GM18505 (cell line): ENCODE measurements around the gene TFDP2.

Source experiments
- ATAC-seq: cut with Tn5 transposase; IDR thresholded peaks from one replicate; pipeline ENCODE4 v1.9.1; 2021; ENCODE audit not compliant: unreplicated experiment
- POLR2A ChIP-seq: IDR thresholded peaks from 4 replicates; pipeline ENCODE4 v1.6.1; 2011; ENCODE audit warnings: borderline replicate concordance; ENCODE audit not compliant: insufficient read depth, insufficient read length; ENCODE audit errors: extremely low read depth

TFDP2 gene

DNA sequence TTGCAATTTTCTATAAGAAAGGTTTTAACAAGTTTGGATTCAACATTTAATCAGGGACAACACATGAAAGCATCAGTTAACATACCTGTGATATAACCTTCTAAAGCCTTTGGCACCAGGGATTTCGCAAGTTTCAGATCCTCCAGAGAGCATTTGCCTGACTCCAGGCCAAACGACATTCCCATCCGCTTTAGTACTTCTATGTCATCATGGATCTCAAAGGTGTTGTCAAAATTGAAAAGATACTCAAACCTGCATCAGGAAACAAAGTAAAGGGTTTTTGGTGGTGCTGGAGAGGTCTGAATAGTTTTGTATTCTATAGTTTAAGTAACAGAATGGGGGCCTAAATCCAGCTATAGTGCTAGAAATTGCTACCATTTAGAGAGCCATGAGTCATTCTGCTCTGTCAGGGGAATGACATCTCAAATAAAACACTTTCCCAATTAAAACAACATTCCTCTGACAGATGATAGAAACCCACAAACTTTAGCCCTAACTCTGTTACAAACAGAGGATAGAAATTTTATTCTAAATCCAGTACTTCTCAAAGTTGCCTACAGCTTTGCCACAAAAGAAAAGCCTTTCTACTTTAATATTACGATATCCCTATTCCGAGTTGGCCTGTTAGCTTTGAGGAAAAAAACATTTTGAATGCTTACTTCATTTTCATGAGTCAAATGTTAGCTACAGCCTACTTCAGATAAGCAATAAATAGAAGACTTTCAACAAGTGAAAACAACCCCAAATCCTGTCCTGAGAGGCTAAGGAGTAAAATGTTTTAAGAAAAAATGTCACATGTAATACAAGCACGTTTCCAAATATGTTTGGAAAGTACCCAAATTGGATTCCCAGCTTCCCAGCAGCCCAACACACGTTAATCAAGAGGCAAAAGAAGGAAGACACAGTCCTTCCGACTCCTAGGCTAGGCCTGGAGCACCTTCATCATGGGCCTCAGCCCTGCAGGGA, 189.5 kb downstream of the TFDP2 start:
- ATAC-seq, result no peak
- no peak for TF ChIP-seq POLR2A

GRCh38 chr3:141955175-141955574, 194.2 kb downstream of the TFDP2 start:
- ATAC-seq, result no peak
- no peak for TF ChIP-seq POLR2A

GRCh38 chr3:141952611-141953010, 196.7 kb downstream of the TFDP2 start:
- ATAC-seq, result no peak
- TF ChIP-seq POLR2A, result no peak

DNA sequence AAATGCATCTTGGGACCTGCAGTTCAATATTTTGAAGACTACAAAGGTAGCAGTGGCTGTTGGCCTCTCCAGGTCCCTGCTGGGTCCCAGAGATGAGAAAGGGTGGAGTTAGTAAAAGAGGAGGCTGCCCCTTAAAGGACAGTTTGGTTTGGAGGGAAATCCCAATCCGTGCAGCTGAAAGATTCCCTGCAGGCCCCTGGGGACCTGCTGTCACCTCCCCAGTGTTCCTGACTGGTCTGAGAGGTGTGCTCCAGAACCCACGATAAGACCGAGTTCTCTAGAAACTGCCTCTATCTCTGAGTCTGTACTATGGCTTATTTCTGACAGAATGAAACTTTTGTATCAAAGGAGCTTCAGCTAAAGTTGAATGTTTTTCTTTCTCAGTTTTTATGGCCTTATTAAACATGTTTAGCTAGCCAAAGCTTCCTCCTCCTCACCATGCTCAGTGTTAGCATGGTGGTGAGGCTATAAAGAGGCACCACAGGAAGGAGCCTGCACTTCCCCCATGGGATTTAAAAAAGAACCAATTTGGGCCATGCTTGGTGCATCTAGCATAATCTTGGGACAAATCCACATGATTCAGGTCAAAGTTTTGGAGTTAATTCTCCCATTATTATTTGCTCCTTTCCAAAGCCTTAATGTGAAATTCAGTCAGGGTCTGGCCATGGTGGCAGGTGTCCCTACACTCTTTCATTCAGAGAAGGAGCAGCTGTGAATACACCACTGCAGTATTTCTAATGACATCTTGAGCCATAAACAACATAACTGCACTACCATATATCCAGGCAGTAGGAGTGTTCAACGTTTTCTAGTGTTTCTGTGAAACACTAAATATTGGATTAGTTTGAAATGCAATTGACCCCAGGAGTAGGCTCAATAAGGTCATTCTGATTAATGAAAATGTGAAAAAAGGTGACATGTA, 198.5 kb downstream of the TFDP2 start:
- TF ChIP-seq POLR2A, result no peak
- no peak for ATAC-seq

DNA sequence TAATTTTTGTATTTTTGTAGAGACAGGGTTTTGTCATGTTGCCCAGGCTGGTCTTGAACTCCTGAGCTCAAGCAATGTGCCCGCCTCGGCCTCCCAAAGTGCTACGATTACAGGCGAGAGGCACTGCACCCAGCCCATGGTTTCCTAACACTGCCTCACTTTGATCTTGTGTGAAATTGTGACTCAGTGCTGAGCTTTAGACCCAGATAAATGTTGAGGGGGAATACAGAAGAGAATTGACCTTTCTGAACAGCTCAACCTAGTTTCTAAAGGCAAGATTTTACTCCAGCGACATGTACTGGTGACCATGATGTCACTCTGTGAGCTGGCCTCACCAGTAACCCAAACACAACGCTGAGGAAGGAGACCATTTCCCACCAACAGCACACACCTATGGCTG, 199.4 kb downstream of the TFDP2 start:
- no peak for ATAC-seq
- TF ChIP-seq POLR2A, result no peak

- no peak for TF ChIP-seq POLR2A
- no peak for ATAC-seq
These were observed 199.9 kb downstream of the TFDP2 start for GRCh38 chr3:141949399-141949798.

- no peak for TF ChIP-seq POLR2A
- ATAC-seq, result no peak
These were observed 203.4 kb downstream of the TFDP2 start for GRCh38 chr3:141945726-141946485.

DNA sequence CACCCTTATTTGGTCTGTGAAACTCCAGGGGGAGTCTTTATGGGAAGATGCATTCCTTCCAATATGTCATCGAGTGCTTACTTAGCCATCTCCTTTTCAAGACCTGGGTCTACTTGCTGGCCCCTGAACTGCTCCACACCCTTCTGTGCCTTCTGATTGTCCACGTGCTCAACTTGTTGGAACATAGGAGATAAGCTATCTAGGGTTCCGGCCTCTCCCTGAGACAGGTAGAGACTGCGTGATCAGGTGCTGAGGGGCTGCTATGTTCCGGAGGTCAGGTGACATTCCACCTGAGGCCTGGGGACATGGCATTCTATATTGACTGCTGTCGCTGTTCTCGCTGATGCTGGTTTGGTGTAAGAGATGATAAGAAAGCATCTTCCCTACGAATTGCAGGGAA, 207.3 kb downstream of the TFDP2 start:
- no peak for TF ChIP-seq POLR2A
- ATAC-seq, result no peak

GRCh38 chr3:141941093-141941492, 208.3 kb downstream of the TFDP2 start:
- ATAC-seq, result no peak
- no peak for TF ChIP-seq POLR2A

GRCh38 chr3:141940194-141940776, 209.1 kb downstream of the TFDP2 start:
- ATAC-seq, result no peak
- TF ChIP-seq POLR2A, result no peak

GRCh38 chr3:141939759-141940158, 209.6 kb downstream of the TFDP2 start:
- no peak for ATAC-seq

DNA sequence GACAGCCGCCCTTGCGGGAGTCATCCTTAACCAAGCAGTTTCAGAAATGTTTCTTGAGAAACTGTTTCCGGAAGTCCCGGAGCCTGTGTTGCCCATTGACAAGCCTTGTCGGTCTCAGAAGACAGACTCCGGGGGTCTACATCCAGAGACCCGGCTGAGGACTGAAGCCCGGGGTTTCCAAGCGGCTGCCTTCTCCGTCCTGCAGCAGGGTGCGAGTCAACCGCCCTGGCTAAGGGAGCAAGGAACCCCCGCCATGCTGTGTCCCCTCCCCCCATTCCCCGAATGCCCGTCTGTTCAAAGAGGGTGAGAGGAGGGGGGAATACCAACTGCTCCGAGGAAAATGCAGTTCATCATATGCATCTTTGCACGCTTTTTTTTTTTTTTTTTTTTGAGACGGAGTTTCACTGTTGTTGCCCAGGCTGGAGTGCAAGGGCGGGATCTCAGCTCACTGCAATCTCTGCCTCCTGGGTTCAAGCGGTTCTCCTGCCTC, 211.3 kb downstream of the TFDP2 start:
- no peak for ATAC-seq
- no peak for TF ChIP-seq POLR2A

More at GRCh38 chr3:141939759-141940158, 209.6 kb downstream of the TFDP2 start:
- TF ChIP-seq POLR2A, result no peak

- ATAC-seq, result no peak
- TF ChIP-seq POLR2A, result no peak
These were observed 215.0 kb downstream of the TFDP2 start for GRCh38 chr3:141934354-141934753.
